HG03354 (cell line): ENCODE measurements around the gene ERC1.
A peak's percentile ranks its signal among the peaks of the same experiment; 100 is the strongest.

ENCODE experiments used
- ATAC-seq: cut with Tn5 transposase; IDR thresholded peaks from one replicate; pipeline ENCODE4 v1.9.1; 2021; ENCODE audit warnings: mild to moderate bottlenecking; ENCODE audit not compliant: unreplicated experiment, poor library complexity, severe bottlenecking

Gene ERC1

GRCh38 chr12:990661-991349 lies at the start of gene ERC1:
TSS of gene ERC1 (plus strand) at chr12:991223. CDS start at chr12:1027904, 36,681 bp downstream.
- peak; percentile 85 for ATAC-seq

- ATAC-seq = no peak
Measured at GRCh38 chr12:943051-943450, 48.0 kb upstream of the ERC1 start.

GRCh38 chr12:944211-944610 lies 46.8 kb upstream of the ERC1 start:
- no peak for ATAC-seq

GRCh38 chr12:946212-946611 lies 44.8 kb upstream of the ERC1 start:
- no peak for ATAC-seq

GRCh38 chr12:946631-947030 lies 44.4 kb upstream of the ERC1 start:
- no peak for ATAC-seq

- ATAC-seq = no peak
Measured at GRCh38 chr12:948238-948637, 42.8 kb upstream of the ERC1 start.

GRCh38 chr12:949453-950191 lies 41.4 kb upstream of the ERC1 start, which contains the start of gene RAD52:
TSS of gene RAD52 (minus strand) at chr12:949694. CDS start at chr12:933058, 16,636 bp downstream.
- peak; percentile 85 for ATAC-seq

- no peak for ATAC-seq
Measured at GRCh38 chr12:951176-951575, 39.8 kb upstream of the ERC1 start.

- ATAC-seq = no peak
Measured at GRCh38 chr12:953776-954175, 37.2 kb upstream of the ERC1 start.

GRCh38 chr12:954741-955140 lies 36.3 kb upstream of the ERC1 start:
- no peak for ATAC-seq

GRCh38 chr12:955939-956338 lies 35.1 kb upstream of the ERC1 start:
- ATAC-seq = no peak

GRCh38 chr12:958588-959123 lies 32.4 kb upstream of the ERC1 start:
- peak; percentile 82 for ATAC-seq

GRCh38 chr12:966724-967123 lies 24.3 kb upstream of the ERC1 start:
- ATAC-seq = no peak

- ATAC-seq = no peak
Measured at GRCh38 chr12:967641-968040, 23.4 kb upstream of the ERC1 start.

GRCh38 chr12:968545-968944 lies 22.5 kb upstream of the ERC1 start:
- no peak for ATAC-seq

GRCh38 chr12:969821-970220 lies 21.2 kb upstream of the ERC1 start:
- ATAC-seq = no peak

- ATAC-seq = no peak
Measured at GRCh38 chr12:971991-972390, 19.0 kb upstream of the ERC1 start.

GRCh38 chr12:974271-974862 lies 16.7 kb upstream of the ERC1 start:
- no peak for ATAC-seq

GRCh38 chr12:976644-977043 lies 14.4 kb upstream of the ERC1 start:
- no peak for ATAC-seq

- ATAC-seq = no peak
Measured at GRCh38 chr12:977156-977555, 13.9 kb upstream of the ERC1 start.

- no peak for ATAC-seq
Measured at GRCh38 chr12:979349-979748, 11.7 kb upstream of the ERC1 start.
